Stimulated activated CD4-positive, alpha-beta T cell treated with anti-CD3 and anti-CD28 coated beads, TNF-alpha, amount 100 ng/mL, for 48 hours (primary cell): ENCODE measurements around the gene USP48.

Experiments used
- DNase-seq, 3 donors: peaks; one replicate each; pipeline ENCODE4 v3.0.0-alpha.2; 2020; ENCODE audit warnings: low read depth in 3 of 3

Gene USP48

DNA sequence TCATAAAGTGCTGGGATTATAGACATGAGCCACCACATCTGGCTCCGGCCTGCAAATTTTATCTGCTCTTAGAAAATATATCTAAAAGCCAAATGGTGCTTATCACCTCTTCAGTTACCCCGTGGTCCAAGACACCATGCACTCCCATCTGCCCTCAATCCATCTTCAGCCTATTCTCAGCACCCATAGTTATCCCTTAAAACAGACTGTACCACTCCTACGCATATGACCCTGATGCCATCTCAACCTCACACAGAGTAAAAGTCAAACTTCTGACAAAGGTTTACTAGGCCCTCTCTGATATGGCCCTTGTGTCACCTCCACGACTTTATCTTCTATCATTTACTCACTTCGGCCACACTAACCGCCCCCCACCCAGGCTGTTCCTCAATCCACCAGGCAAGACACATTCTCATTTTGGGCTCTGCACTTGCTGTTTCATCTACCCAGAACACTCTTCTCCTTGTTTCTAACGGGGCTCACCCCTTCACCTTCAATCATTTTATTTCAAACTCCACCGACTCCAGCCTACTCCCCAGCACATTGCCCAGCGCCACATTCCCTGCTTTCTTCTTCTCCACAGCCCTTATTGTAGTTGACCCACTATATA, 33.0 kb downstream of the USP48 start:
- DNase-seq, result no peak

DNA sequence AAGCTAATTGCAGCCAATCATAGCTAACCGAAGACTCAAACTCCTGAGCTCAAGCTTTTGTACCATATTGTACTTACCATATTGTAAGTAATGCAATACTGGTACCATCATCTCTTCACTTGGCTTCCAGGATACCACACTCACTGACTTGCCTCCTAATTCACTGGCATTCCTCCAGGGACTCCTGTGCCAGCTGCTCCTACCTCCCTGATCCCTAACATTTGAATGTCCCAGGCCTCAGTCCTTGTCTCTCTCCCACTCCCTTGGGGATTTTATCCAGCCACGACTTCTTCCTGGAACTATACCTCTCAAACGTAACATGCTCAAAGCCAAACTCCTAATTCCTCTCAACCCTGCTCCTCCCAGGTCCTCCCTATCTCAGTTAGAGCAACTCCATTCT, 33.8 kb downstream of the USP48 start:
- no peak for DNase-seq

- no peak for DNase-seq
Measured at GRCh38 chr1:21743476-21743875, 39.5 kb downstream of the USP48 start.

- DNase-seq, result no peak
Measured at GRCh38 chr1:21742578-21742977, 40.4 kb downstream of the USP48 start.

DNA sequence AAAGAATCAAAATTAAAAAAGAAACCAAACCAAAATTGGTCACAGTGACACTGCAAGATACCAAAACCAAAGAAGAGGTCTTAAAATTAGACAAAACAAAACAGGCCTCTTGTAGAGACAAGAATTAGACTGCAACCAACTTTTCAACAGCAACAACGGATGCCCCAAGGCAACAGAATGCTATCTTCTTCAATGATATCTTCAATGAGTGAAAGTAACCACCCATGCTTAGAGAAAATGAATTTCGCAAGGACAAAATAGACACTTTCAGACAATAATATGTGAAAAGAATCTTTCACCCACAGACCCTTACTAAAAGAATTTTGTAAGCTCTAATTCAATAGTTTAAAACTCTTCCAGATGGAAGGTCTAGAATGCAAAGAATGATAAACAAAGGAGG, 41.7 kb downstream of the USP48 start:
- DNase-seq, result no peak

DNA sequence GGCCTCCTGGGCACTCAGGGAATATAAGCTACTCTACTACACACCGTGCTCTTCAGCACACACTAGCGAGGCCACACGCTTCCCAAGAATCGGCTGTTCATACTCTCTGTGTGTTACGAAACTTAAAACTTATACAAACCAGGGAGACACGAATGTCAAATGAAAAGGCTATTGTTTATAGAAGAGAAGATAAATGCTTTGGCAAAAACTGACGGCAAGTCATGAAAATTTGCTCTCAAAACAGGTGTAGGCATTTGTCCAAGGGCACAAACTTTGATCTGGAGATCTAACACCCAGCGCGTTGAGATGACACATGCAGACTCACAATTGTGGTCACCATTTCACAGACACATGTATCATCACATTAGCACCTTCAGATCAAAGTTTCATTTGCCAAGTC, 46.1 kb downstream of the USP48 start:
- no peak for DNase-seq

DNA sequence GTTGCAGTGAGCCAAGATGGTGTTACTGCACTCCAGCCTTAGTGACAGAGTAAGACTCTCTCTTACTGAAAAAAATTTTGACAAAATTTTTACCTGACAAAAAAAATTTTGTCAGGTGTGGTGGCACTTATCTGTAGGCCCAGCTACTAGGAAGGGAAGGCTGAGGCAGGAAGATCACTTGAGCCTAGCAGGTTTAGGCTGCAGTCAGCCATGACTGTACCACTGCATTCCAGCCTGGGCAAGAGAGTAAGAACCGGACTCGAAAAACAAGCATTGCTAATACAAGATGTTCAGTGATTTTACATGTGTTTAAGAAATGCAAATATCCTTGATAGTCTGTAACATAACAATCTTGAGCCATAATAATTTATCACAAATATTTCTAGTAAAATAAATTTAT, 46.9 kb downstream of the USP48 start:
- no peak for DNase-seq

GRCh38 chr1:21734526-21734925, 48.4 kb downstream of the USP48 start:
- DNase-seq, result no peak

GRCh38 chr1:21732664-21733063, 50.3 kb downstream of the USP48 start:
- no peak for DNase-seq

DNA sequence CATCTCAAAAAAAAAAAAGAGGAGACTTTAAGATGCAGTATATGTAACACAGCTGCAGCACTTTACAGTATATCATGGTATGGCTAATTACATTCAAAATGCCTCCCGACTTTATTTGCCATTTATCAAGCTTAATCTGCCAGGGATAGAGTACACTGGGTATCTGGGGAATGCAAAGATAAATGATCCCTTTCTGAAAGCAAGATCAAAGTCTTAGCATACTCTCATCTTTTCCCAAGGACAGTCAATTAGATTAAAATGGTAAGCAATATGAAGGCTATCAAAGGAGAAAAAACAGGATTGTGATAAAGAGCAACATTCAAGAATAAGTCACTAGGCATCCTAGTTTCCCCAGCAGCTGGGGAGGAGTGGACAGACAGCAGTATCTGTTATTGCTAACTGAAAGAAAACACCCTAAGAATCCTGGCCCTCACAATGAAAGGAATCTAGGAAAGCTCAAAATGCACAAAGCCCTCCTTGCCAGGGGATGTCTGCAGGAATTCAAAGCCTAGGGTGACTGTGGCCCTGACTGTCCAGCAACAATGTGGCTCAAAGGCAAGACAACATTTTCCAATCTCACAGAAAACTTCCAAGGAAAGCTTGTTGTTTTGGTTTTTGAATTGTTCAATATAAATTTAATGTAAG, 57.1 kb downstream of the USP48 start:
- DNase-seq, result no peak

DNA sequence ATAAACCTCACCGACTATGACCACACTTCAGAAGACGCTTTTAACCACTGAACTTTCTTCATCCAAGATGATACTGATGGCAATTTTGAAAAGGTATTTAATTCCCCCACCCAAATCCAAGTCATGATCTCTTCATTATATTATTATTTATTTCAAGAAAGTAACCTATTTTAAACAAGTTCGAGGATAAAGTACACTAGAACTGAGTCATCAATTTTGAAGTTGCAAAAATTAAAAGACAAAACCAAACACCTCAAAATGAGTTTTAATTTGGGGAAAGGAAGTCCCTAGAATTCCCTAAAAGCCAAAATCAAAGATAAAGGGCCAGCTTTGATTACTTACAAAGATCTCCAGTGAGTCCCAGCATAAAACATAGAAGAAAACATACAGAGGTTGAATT, 58.4 kb downstream of the USP48 start:
- no peak for DNase-seq

DNA sequence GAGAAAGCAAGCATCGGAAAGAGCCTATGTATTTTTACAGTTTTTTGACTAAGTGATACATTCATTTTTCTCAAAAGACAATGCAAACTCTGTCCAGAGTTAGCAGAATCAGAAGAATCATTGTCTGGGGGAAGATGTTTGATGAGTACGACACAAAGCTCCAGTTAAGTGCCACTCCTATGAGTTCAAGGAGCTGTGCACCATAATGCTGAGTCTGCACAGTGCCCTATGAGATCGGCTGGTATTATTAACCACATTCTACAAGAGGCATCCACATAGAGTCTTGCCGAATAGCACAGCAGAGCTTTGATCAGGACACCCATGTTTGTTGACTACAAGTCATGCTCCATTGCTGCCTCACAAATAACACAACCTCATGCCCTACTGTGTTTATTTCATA, 58.9 kb downstream of the USP48 start:
- DNase-seq, result no peak

DNA sequence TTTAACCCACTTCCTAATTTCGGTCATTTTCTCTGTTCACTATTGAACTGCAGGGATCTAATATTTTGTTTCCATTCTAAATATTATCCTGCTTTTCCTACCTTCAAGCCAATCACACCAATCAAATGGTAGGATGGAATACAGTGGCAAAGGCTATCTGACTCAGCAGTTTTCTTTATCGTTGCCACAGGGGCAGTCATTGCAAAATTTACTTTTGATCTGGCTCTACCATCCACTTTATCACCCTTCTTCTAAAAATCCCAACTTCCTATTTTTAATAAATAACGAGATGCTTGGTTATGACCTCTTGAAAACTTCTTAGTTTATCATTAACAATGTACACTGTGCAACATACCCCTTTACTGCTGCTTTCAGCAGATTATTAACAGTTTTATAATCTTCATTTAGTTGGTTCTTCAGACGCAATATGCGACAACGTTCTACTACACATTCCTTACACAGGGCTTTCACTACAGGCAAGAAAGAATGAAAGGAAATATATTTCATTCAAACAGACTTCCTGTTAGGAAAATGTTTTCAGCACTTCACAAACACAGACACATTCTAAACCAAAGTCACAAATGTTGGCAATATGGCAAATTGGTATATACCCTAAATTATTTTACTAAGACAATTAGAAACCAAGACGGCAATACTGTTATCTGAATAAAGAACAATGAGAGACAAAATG, 61.5 kb downstream of the USP48 start:
- DNase-seq, result no peak

DNA sequence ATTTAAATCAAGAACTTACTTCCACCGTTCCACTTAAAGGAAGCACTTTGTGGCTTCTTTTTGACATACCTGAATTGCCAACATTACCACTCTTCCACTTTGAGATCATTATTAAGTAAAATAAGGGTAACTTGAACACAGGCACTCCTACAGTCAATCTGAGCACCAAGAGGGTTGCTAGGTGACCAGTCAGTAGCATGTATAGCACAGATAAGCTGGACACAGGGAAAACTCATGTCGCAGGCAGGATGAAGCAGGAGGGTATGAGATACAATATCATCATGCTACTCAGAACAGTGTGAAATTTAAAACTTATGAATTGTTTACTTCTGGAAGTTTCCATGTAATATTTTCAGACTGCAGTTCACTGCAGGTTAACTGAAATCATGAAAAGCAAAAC, 66.8 kb downstream of the USP48 start:
- no peak for DNase-seq

DNA sequence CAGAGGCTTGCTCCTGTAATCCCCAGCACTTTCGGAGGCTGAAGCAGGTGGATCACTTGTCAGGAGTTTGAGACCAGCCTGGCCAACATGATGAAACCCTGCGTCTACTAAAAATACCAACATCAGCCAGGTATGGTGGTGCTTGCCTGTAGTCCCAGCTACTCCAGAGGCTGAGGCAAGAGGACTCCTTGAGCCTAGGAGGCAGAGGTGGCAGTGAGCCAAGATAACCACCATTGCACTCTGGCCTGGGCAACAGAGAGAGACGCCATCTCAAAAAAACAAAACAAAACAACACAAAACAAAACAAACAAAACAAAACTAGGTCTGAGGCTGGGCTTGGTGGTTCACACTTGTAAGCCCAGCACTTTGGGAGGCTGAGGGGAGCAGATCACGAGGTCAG, 75.1 kb downstream of the USP48 start:
- no peak for DNase-seq

GRCh38 chr1:21707086-21707840, 75.7 kb downstream of the USP48 start:
- no peak for DNase-seq

DNA sequence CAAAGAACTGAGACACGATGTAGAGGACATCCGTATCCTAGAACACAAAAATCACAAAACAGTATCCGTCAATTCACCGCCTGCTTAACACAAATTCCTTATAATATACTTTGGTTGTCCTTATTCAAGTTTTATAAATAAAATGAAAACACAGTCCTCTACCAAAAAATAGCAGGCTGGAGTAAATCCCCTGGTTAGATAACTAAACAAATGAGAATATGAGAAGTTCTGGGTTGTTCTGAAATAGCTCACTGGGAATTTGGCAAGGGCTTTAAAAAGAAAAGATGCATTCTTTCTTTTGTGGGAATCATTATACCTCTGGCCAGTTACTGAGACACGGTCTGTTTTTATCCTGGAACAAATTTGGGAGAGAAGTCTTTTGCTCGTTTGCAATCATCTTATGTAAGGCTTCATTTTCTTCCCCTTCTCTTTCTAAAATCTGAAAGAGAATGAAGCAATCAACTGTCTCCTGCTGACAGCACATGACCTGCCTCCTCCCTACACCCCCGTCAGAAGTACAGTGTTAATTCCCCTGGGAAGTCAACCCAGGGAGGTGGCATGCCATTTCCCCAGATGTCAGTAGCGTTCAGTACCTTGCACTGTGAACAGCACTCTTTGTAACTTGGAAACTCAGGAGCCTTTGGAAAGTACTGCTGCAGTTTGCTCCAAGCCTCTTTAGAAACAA, 76.7 kb downstream of the USP48 start:
- DNase-seq, result no peak

GRCh38 chr1:21705303-21705980, 77.5 kb downstream of the USP48 start:
- DNase-seq, result no peak

DNA sequence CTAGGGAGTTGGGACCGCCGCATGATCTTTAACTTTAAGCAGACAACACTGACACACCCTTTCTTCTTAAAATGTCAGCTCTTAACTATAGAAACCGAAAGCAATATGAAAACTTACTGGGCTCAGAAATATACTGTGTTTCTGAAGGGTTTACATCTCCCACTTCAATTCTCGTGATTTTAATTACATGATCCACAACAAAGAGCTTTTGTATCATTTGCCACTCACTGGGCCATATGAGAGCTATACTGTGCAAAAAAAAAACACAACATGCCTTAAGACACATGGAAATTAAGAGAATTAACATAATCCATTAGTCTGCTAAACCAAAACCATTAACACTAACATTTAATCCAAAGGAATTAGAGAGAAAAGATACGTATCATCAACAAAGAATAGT, 78.8 kb downstream of the USP48 start:
- no peak for DNase-seq

GRCh38 chr1:21703318-21703963, 79.5 kb downstream of the USP48 start:
- DNase-seq, result no peak

- DNase-seq, result no peak
Measured at GRCh38 chr1:21702780-21703179, 80.2 kb downstream of the USP48 start.
